NCI-H82 treated with DMSO at 0.1 percent for 48 hours (cell line): ENCODE measurements around the gene ATL3.
A peak's percentile ranks its signal among the peaks of the same experiment; 100 is the strongest.
"Not testable (repeated sequence)": the region's sequence is repeated elsewhere in the genome, so short reads cannot be mapped to it uniquely, and the experiment has no call there.

ENCODE experiments used
- DNase-seq: peaks from one replicate; lab custom pipeline; 2025; ENCODE audit not compliant: unreplicated experiment; lab: John Stamatoyannopoulos, UW

Gene ATL3

DNA sequence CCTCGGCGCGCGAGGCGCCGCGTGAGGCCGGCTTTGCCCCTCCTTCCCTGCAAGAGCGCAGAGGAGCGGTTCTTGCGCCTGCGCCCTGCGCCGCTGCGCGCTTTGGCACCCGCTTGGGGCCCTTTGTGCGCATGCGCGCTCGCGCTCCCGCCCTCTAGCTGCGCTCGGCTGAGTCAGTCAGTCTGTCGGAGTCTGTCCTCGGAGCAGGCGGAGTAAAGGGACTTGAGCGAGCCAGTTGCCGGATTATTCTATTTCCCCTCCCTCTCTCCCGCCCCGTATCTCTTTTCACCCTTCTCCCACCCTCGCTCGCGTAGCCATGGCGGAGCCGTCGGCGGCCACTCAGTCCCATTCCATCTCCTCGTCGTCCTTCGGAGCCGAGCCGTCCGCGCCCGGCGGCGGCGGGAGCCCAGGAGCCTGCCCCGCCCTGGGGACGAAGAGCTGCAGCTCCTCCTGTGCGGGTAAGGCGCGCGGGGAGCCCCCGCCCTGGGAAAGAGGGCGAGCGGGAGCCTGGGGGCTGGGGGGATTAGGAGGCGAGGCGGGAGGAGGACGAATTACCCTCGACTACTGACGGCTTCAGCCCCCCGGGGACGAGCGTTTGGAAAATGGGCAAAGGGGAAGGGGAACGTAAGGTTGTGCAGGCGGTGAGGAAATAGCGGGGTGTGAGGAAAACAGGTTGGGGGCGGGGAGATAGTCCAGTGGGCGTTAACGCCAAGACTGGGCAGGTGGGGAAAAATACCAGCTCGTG is 10.3 kb upstream of the ATL3 start, which contains the start of gene RTN3:
RTN3 (plus strand) TSS at position 180 of the 745 bp plus-strand sequence; CDS start at position 317, 137 bp downstream.
- DNase-seq, result peak; percentile 85

DNA sequence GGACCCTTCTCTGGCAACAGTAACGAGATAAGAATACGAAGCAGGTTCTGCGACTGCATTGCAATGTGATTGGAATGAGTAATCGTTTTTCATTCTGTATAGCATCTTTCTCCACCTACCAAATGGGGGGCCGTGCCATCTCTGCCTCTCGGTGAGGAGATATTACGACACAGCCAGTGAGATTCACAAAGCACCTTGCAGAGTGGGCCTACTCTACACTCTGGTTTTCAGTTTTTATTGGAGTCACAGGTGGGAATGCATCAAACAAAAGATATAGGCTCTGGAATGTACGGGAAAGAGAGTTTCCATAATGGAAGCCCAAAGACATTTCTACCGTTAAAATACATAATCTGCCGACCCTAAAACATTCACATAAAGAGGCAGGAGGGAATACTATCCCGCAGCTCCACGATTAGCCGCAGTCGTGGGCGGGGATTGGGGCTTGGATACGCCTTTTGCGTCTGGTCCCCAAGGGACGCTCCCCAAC is 9.7 kb upstream of the ATL3 start:
- no peak for DNase-seq

DNA sequence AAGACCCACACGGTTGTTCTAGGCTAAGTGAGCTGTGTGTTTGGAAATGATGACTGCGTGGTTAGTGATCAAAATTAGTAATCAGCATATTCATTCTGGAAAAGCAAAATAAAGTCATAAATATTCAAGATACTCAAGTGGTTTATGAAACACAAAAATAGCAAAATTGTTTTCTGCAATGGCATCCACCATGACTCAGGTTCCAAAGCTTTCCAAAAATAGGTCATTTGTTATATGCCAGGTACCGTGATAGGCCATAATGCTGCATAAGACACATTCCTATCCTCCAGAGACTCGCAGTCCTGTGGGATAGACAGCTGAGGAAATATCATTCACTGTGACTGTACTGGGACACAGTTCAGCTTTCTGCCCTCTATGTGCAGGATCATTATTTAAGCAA is 2.4 kb upstream of the ATL3 start:
- no peak for DNase-seq

DNA sequence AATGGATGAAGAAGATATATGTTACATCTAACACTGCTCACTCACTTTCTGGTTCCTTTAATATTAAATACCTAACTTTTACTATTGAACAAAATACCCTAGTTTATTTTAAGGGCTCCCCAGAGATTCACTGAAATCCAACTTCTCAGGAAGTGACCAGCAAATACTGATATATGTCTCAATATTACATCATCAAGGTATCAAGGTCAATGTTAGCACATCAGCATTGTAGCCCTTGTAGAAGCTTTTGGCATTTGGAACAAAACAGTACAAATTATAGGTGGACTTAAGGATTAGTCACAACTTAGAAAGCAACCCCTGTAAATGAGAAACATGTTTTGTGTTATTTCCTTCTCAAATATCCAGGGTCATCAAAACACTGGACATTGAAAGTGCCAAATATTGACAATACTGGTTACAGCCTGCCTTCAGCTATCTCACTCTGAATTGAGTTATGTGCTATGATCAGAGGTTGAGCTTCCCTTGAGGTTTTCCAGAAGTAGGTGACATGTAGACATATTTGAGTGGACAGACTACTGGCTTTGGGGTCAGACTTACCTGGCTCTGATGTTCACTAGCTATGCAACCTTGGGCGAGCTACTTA is 1.9 kb upstream of the ATL3 start:
- DNase-seq, result no peak

DNA sequence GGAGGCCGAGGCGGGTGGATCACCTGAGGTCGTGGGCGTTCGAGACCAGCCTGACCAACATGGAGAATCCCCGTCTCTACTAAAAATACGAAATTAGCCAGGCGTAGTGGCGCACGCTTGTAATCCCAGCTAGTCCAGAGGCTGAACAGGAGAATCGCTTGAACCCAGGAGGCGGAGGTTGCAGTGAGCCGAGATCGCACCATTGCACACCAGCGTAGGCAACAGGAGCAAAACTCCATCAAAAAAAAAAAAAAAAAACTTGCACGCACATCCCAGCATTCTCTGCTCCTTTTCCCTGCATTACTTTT is 934 bp upstream of the ATL3 start:
- DNase-seq, result no peak

DNA sequence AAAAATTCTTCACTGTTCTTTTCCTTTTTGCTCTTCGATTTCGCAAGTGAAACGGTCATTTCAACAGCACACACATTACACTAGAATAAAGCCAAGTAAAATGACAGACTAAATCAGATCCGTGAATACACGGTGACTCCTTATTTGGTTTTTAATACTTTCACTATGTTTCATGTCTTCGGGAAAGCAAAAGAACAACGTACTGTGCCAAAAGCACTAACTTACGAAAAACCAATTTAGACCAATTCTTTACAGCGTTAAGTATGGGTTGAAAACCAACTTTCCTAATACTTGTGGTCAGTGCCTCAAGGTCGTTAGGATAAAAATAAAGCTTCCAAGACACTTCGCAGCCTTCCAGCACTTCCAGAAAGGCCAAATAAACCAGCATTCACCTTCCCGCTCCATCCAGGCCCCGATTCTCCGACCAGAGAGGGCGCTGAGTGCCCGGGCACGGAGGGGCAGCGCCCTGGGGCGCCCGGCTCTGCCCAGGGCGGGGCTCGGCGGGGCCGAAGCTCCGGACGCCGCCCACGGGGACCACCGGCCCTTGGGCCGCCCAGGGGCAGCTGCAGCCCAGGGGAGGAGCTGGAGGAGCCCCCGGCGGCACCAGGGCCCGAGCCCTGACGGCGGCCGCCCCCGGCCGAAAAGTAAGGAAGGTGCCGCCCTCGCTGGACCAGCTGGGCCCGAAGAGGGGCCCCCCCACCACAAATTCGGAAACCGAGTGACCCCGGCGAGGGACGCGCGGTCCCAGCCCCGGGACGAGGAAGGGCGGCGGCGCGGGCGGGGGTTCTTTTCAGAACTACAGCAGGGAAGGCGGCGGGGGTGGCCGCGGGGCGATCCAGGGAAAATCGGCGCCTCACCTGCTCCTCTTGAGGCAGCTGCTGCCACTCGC is 499 bp downstream of the ATL3 start:
- DNase-seq, result no peak

DNA sequence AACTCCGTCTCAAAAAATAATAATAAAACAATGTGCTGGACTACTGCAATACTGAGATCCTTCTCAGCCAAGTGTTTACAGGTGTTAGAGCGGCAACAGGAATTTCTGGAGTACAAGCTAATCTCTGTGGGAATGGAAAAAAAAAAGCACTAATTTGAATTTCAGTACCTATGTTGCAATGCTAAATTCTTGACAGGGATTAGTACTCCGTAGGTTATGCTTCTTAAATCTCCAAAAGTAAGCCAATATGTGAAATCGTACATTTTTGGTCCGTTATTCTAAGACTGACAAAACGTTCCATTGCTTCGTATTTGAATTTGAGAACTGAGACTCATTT is 1.1 kb downstream of the ATL3 start:
- DNase-seq, result no peak

DNA sequence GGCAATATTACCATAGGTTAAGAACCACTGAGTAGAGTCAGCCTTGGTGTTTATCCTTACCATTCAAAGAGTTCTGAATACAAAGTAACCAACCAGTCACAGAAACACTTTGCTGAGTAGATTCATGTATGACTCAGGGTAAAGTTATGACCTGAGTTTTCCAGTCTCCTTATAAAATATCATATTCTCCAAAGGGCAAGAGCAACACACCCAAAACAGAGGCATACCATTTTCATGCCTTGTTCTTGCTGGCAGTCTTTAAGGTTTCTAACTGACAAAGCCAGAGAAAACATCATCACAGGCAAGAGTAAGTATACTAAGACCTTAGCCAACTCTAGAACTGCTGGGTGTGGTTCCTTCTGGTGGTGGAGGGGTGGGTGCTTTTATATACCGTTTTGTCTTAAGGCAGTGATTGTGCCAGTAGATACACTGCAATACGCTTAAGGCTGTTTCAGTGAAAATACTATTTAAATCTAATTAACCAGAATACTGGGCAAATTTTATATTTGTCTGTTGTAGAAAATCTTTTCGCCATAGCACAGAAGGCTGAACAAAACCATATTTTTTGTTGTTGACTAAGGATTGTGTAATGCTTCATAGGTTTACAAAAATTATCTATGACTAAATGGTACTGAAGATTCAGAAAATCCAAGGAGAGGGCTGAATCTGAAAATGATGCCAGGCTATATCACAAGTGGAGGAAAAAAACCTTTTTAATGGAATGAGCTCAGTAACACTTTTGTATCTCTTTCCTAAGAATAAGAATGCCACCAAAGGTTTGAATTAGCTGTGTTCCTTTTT is 3.0 kb downstream of the ATL3 start:
- no peak for DNase-seq

DNA sequence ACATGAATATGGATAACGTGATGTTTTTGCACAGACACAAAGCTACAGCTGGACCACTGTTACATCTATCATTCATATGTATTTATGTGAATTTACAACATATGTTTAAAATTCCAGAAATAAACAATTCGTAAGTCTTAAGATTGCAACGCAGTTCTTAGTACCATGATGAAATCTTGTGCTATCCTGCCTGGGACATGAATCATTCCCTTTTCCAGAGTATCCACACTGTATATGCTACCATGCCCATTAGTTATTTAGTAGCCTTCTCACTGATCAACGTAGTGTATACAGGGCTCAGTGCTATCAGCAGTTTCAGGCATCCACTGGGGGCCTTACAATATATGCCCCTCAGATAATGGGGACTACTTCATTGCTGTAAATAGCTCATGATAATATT is 4.3 kb downstream of the ATL3 start:
- no peak for DNase-seq

DNA sequence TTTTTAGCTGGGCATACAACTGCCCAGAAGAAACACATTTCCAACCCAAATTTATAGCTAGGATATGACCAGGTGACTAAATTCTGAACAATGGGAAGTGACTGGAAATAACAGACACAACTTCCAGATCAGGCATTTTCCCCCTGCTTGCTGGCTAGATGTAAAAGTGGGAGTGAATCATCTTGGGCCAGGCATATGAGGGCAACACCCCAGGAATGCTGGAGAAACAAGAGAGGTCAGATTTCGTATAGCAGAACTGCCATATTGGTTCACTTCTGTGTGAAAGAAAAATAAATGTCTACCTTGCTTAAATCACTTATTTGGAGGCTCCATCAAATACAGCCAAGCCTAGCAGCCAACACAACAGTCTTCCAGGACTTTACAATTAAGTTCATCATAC is 7.4 kb downstream of the ATL3 start:
- no peak for DNase-seq

DNA sequence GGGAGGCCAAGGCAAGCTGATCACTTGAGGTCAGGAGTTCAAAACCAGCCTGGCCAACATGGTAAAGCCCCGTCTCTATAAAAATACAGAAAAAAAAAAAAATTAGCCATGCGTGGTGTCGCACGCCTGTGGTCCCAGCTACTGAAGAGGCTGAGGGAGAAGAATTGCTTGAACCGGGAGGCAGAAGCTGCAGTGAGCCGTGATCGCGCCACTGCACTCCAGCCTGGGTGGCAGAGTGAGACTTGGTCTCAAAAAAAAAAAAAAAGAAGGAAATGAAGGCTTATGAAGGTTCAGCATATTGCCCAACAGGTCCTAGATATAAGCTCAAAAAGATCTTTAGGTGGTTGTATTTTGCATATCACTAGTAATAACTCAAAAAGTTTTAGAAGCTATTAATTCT is 10.2 kb downstream of the ATL3 start:
- no peak for DNase-seq

DNA sequence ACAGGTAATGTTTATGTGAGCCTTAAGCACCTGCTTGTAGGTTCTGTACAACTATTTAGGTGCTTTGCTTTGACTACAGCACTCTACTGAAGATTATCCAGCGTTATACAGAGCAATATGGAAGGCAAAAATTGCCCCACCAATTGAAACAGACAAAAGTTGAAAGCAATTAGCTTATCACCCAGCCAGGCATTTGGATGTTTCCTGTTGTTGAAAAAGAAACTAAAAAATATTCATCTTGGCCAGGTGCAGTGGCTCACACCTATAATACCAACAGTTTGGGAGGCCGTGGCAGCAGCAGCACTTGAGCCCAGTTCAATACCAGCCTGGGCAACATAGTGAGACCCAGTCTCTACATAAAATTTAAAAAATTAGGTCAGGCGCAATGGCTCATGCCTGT is 18.5 kb downstream of the ATL3 start:
- no peak for DNase-seq

DNA sequence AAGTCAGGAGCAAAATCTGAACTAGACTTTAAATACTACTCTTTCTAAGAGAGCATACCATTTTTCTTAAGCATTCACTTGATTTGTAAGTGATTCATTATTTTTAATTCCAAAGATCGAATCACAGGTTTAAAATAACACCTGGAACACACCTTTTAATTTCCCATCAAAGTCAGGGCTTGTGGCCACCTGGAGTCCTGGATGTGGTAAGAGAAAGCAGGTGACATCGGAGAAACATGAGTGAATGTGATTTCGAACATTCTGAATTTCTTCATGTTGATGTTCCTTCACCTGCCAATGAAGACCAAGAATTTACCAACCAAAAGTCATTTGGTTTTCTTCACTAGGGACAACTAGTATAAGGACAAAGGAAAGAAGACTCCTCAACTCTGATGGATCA is 28.0 kb downstream of the ATL3 start:
- no peak for DNase-seq

DNA sequence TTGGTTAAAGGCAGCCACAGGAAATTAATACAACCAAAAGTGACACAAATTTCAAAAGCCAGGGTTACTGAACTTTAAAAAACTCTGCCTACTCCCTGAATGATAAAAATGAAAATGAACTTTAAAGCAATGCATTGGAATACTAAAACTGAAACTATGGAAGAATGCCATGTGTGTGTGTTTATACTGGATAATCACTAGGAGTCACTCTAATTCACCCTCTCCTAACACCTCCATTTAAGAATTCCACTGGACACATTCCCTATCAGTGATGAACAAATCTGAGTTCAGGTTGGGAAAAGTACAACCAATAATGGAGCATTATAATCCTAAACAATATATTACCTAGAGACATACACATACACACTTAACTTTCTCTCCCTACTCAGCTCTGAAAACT is 29.4 kb downstream of the ATL3 start:
- no peak for DNase-seq

DNA sequence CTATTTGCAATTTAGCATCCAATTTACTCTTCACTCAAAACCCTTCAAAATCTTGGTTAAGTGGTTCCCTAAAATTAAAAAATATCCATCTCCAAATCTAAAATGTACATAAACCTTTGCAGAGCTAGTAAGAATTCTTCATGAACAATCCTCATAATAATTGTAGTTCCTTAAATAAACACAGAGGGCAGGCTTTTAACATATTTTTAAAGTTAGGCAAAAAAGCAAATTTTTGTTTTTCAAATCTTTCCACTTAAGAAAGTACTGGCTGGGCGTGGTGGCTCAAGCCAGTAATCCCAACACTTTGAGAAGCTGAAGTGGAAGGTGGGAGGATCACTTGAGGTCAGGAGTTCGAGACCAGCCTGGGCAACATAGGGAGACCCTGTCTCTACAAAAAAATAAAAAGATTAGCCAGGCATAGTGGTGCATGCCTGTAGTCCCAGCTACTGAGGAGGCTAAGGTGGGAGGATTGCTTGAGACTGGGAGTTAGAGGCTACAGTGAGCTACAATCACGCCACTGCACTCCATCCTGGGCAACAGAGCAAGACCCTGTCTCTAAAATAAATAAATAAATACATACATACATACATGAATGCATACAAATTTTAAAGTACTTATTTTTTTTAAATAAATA is 31.9 kb downstream of the ATL3 start:
- DNase-seq, result no peak

DNA sequence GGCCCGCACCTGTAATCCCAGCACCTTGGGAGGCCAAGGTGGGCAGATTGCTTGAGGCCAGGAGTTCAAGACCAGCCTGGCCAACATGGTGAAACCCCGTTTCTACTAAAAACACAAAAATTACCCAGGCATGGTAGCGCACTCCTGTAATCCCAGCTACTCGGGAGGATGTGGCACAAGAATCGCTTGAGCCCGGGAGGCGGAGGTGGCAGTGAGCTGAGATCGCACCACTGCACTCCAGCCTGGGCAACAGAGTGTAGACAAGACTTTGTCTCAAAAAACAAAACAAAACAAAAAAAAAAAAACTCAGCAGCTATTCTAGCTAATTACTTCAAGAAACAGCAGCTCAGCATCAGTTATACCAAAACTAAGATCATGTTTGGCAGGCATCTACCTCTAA is 32.7 kb downstream of the ATL3 start:
- not testable (repeated sequence) for DNase-seq

DNA sequence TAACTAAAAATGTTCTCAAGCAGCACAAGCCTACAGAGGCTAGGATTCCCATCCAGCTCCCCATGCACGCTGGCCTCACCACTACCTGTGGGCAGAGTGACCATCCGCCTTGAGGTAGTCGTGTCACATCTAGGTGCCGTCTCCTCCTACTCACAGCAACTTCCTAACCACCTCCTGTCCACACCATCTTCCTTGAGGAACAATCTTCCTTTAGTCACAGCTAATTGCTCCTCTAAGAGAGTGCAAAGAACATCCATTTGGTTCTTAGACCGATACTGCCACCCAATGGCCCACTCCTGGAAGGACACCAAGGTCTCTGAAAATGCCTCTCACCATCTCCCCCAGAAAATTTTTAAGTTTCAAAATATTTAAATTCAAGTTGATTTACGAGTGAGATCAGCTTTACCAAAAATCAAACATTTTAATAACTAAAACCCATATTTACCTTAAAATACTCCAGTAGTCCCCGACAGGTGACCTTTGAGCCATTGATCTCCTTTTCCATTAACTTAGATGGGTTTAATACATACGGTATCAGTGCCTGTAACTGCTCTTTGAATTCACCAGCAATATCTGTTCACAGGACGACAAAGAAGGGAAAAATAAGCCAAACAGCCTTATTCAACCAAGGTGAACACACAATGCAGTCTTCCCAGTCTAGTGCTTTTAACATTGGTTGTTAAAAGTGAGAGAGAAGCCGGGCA is 35.3 kb downstream of the ATL3 start:
- peak; percentile 25 for DNase-seq

DNA sequence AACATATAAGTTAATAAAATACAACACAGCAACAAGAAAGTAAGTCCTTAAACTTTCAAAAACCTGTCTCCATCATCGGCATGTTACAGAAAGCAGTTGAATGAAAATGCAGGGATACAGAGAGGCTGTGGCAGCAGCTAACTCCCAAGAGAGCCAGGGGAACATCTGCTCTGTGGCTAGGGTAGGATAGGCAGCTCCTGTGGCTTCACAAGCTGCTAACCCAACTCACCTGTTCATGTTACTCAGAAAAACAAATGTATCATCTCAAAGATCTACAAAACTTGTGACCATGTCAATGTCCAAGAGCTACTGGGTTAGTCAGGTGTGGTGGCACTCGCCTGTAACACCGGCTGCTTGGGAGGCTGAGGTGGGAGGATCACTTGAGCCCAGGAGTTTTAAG is 41.8 kb downstream of the ATL3 start:
- DNase-seq, result no peak

DNA sequence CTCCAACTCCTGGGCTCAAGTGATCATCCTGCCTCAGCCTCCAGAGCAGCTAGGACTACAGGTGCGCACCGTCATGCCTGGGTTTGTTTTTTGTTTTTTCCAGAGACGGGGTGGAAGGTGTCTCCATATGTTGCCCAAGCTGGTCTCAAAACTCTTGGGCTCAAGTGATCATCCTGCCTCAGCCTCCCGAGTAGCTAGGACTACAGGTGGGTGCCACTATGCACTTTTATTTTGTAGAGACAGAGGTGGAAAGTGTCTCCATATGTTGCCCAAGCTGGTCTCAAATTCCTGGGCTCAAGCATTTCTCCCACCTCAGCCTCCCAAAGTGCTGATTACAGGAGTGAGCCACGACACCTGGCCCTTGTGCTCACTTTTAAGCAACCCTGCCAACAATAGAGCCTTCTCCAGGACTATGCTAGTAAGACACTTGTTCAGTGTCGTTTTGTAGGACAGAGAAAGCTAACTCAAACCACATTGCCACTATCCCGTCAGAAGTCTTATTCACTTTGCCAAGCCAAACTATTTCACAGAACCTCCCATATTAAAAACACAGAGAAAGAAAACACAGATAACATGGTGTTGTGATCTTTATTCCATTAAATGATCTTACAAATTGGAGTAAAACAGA is 47.5 kb downstream of the ATL3 start:
- no peak for DNase-seq

DNA sequence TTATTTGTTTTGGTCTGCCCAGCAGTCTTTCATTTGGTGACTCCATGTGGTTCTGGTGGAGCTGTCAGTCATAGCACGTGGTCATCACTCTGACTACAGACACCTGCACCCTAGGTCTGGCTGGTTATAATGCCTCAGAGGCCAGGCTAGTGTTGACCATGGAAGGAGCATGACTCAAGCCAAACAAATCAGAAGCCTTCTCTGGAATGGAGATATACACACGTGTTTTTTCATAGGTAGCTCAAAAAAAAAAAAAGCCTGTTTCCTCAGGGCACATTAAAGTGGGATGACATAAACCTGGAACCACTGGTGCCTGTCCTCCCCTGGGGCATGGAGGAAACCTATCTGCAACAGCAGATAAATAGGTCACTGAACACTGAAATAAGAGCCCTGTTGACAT is 48.9 kb downstream of the ATL3 start:
- no peak for DNase-seq
